H9 (cell line): ENCODE results near the gene DDC. TPM values are rescaled to one million over a fixed set of nuclear protein-coding genes. Genes with fewer than 3 reads are reported as not detected.

Source experiments
- DNase-seq: peaks from one replicate; pipeline ENCODE4 v3.0.0-alpha.2; 2017
- H2AFZ ChIP-seq: one replicate; pipeline ENCODE4 v1.6.1; 2013; ENCODE audit warnings: mild to moderate bottlenecking, low read length, control low read depth, moderate library complexity
- H2AK5ac ChIP-seq: 2 replicates; pipeline ENCODE4 v1.6.1; 2013; ENCODE audit warnings: low read length, control low read depth, mixed read lengths; ENCODE audit not compliant: insufficient read length
- H2BK120ac ChIP-seq: one replicate; pipeline ENCODE4 v1.6.1; 2013; ENCODE audit warnings: low read depth, mild to moderate bottlenecking, low read length, control low read depth, inconsistent platforms; ENCODE audit not compliant: poor library complexity, severe bottlenecking
- H2BK12ac ChIP-seq: 2 replicates; pipeline ENCODE4 v1.6.1; 2013; ENCODE audit warnings: low read length, control low read depth, mixed read lengths, low read depth; ENCODE audit not compliant: insufficient read length
- H2BK15ac ChIP-seq: 2 replicates; pipeline ENCODE4 v1.6.1; 2013; ENCODE audit warnings: low read depth, low read length, control low read depth
- H2BK20ac ChIP-seq: one replicate; pipeline ENCODE4 v1.6.1; 2013; ENCODE audit warnings: low read depth, mild to moderate bottlenecking, low read length, control low read depth, inconsistent platforms; ENCODE audit not compliant: poor library complexity, severe bottlenecking
- H2BK5ac ChIP-seq: 2 replicates; pipeline ENCODE4 v1.6.1; 2013; ENCODE audit warnings: low read length, control low read depth, mixed read lengths; ENCODE audit not compliant: insufficient read length
- H3K14ac ChIP-seq: 2 replicates; pipeline ENCODE4 v1.6.1; 2013; ENCODE audit warnings: low read length, control low read depth; ENCODE audit not compliant: insufficient read depth
- H3K18ac ChIP-seq: 2 replicates; pipeline ENCODE4 v1.6.1; 2013; ENCODE audit warnings: low read depth, mild to moderate bottlenecking, mixed read lengths, low read length, control low read depth; ENCODE audit not compliant: insufficient read length
- H3K23ac ChIP-seq: 2 replicates; pipeline ENCODE4 v1.6.1; 2013; ENCODE audit warnings: low read length, control low read depth, mixed read lengths, low read depth; ENCODE audit not compliant: insufficient read length
- H3K23me2 ChIP-seq: 2 replicates; pipeline ENCODE4 v1.6.1; 2013; ENCODE audit warnings: low read depth, mild to moderate bottlenecking, mixed read lengths, low read length, control low read depth; ENCODE audit not compliant: insufficient read length, poor library complexity, severe bottlenecking
- H3K27ac ChIP-seq: 2 replicates; pipeline ENCODE4 v1.5.1; 2013; ENCODE audit warnings: low read length, control low read depth, mixed read lengths, low read depth; ENCODE audit not compliant: insufficient read length
- H3K27me3 ChIP-seq: 2 replicates; pipeline ENCODE4 v1.6.1; 2013; ENCODE audit warnings: low read length, control low read depth, inconsistent platforms; ENCODE audit not compliant: insufficient read depth
- H3K4ac ChIP-seq: 2 replicates; pipeline ENCODE4 v1.6.1; 2013; ENCODE audit warnings: low read depth, mild to moderate bottlenecking, control low read depth, inconsistent platforms, low read length, moderate library complexity
- H3K4me1 ChIP-seq: 2 replicates; pipeline ENCODE4 v1.6.1; 2013; ENCODE audit warnings: low read length, control low read depth, inconsistent platforms; ENCODE audit not compliant: insufficient read depth
- H3K4me2 ChIP-seq: 2 replicates; pipeline ENCODE4 v1.6.1; 2013; ENCODE audit warnings: low read length, control low read depth, mixed read lengths; ENCODE audit not compliant: insufficient read length, insufficient read depth
- H3K56ac ChIP-seq: 2 replicates; pipeline ENCODE4 v1.6.1; 2013; ENCODE audit warnings: low read depth, mild to moderate bottlenecking, mixed read lengths, low read length, control low read depth; ENCODE audit not compliant: insufficient read length
- H3K79me1 ChIP-seq: 2 replicates; pipeline ENCODE4 v1.6.1; 2013; ENCODE audit warnings: low read depth, mild to moderate bottlenecking, moderate library complexity, low read length, control low read depth, inconsistent platforms; ENCODE audit not compliant: insufficient read depth, poor library complexity, severe bottlenecking
- H3K79me2 ChIP-seq: 2 replicates; pipeline ENCODE4 v1.6.1; 2013; ENCODE audit warnings: low read length, control low read depth, inconsistent platforms; ENCODE audit not compliant: insufficient read depth
- H3K9ac ChIP-seq: 2 replicates; pipeline ENCODE4 v1.6.1; 2013; ENCODE audit warnings: low read length, control low read depth, mixed read lengths; ENCODE audit not compliant: insufficient read length; ENCODE audit errors: extremely low read depth
- H3K9me3 ChIP-seq: one replicate; pipeline ENCODE4 v1.6.1; 2013; ENCODE audit warnings: low read depth, low read length, inconsistent platforms; ENCODE audit not compliant: control insufficient read depth
- H3T11ph ChIP-seq: one replicate; pipeline ENCODE4 v1.6.1; 2013; ENCODE audit warnings: mild to moderate bottlenecking, low read length, control low read depth, inconsistent platforms
- H4K20me1 ChIP-seq: one replicate; pipeline ENCODE4 v1.6.1; 2013; ENCODE audit not compliant: control insufficient read depth, insufficient read length, insufficient read depth
- H4K5ac ChIP-seq: 2 replicates; pipeline ENCODE4 v1.6.1; 2013; ENCODE audit warnings: low read depth, mild to moderate bottlenecking, mixed read lengths, low read length, control low read depth; ENCODE audit not compliant: insufficient read length
- H4K8ac ChIP-seq: replicated peaks from 2 replicates; pipeline ENCODE4 v1.6.1; 2013; ENCODE audit warnings: low read length, control low read depth, mixed read lengths, low read depth; ENCODE audit not compliant: insufficient read length
- H4K91ac ChIP-seq: 2 replicates; pipeline ENCODE4 v1.6.1; 2013; ENCODE audit warnings: low read depth, mild to moderate bottlenecking, moderate library complexity, mixed read lengths, low read length, control low read depth; ENCODE audit not compliant: insufficient read length
- H3K27ac Mint-ChIP-seq, 3 experiments: 2 replicates in 2 of 3; 3 replicates in 1 of 3; pipeline ENCODE4 v1.8.0; 2020 to 2021; ENCODE audit warnings: mixed read lengths in 3 of 3, mild to moderate bottlenecking in 1 of 3, moderate library complexity in 1 of 3
- H3K27me3 Mint-ChIP-seq: 2 replicates; pipeline ENCODE4 v1.8.0; 2021; ENCODE audit warnings: low read depth, mild to moderate bottlenecking, moderate library complexity, mixed read lengths
- H3K36me3 Mint-ChIP-seq, 3 experiments: 2 replicates in 2 of 3; 3 replicates in 1 of 3; pipeline ENCODE4 v1.8.0; 2020 to 2021; ENCODE audit warnings: low read depth in 3 of 3, mixed read lengths in 3 of 3; ENCODE audit not compliant: insufficient read depth in 1 of 3
- H3K4me1 Mint-ChIP-seq, 2 experiments: 2 replicates each; pipeline ENCODE4 v1.8.0; 2020; ENCODE audit warnings: mixed read lengths in 2 of 2
- H3K4me3 Mint-ChIP-seq, 2 experiments: 2 replicates in 1 of 2; 3 replicates in 1 of 2; pipeline ENCODE4 v1.8.0; 2020 to 2021; ENCODE audit warnings: mild to moderate bottlenecking in 2 of 2, mixed read lengths in 2 of 2, moderate library complexity in 1 of 2
- H3K9me3 Mint-ChIP-seq, 2 experiments: 2 replicates in 1 of 2; 3 replicates in 1 of 2; pipeline ENCODE4 v1.8.0; 2020; ENCODE audit warnings: mild to moderate bottlenecking in 2 of 2, mixed read lengths in 2 of 2, moderate library complexity in 1 of 2
- CTCF ChIP-seq: fragments of 200-600 bp; sonication (generic); conservative IDR thresholded peaks from 3 replicates; pipeline ENCODE4 v1.8.0; 2021; ENCODE audit warnings: antibody characterized with exemption, mild to moderate bottlenecking
- WGBS: extraction: QIAGEN DNeasy Blood & Tissue Kit; methylation state at CpG from one replicate; pipeline ENCODE4 v1.1.7; 2013; ENCODE audit warnings: missing lambda C conversion rate, low lambda C conversion rate, mixed read lengths; ENCODE audit not compliant: insufficient read length; ENCODE audit errors: extremely low coverage; 5-methylcytosine and 5-hydroxymethylcytosine counted together
- total RNA-seq: library from RNA; stranded (reverse); gene quantifications from 2 replicates; pipeline ENCODE4 v1.2.1, GENCODE V29; 2021

Gene DDC
- total RNA-seq, 1 experiment from 2014 or later = not detected

- no CpG with 5 or more reads among the region's 63 CpGs for WGBS
These were observed 115.2 kb downstream of the DDC start, which contains the start of gene FIGNL1 for GRCh38 chr7:50449881-50450589. Gene FIGNL1, minus strand, starts transcription at chr7:50450350. Its CDS starts 3,063 bp downstream, at chr7:50447287.

More at GRCh38 chr7:50449881-50450589, 115.2 kb downstream of the DDC start, which contains the start of gene FIGNL1:
- Mint-ChIP-seq H3K9me3 (no peaks in the 10 kb centered on the region), H3K36me3 (peaks cover 0 to 20% (median 19%) of the 10 kb centered on the region in 3 experiments; a peak in 5 of 7 replicates), H3K27ac (peak within 1 kb of the TSS in 1 of 3 experiments; percentile 83; a peak in 1 of 7 replicates), H3K4me1 (peaks cover 11 to 12% of the 10 kb centered on the region in 2 experiments), H3K27me3 (peaks cover 7% of the 10 kb centered on the region), H3K4me3 (peak within 1 kb of the TSS; percentile 75 to 83)
- Histone ChIP-seq H3K9me3 (no peaks in the 10 kb centered on the region), H4K20me1 (no peaks in the 10 kb centered on the region), H3K4me1 (no peaks in the 10 kb centered on the region; the same call in 1 of the 2 replicates), H2BK15ac (no peak within 1 kb of the TSS), H3K23ac (no peak within 1 kb of the TSS), H3K27ac (no peak within 1 kb of the TSS), H3K14ac (peak within 1 kb of the TSS; percentile 52), H2AFZ (no peak within 1 kb of the TSS), H3K4ac (no peak within 1 kb of the TSS), H2AK5ac (no peak within 1 kb of the TSS), H3K79me1 (no peaks in the 10 kb centered on the region), H2BK20ac (no peak within 1 kb of the TSS), H3T11ph (no peak within 1 kb of the TSS), H4K91ac (no peak within 1 kb of the TSS), H2BK120ac (no peak within 1 kb of the TSS), H4K5ac (no peak within 1 kb of the TSS), H3K9ac (no peak within 1 kb of the TSS), H3K23me2 (peaks cover 9% of the 10 kb centered on the region), H3K4me2 (peak within 1 kb of the TSS; percentile 66), H2BK5ac (no peak within 1 kb of the TSS), H3K56ac (no peak within 1 kb of the TSS), H3K18ac (peak within 1 kb of the TSS; percentile 56), H2BK12ac (no peak within 1 kb of the TSS), H3K27me3 (no peaks in the 10 kb centered on the region), H3K79me2 (no peaks in the 10 kb centered on the region), H4K8ac (no peak within 1 kb of the TSS)
- DNase-seq = peak; percentile 74
- no peak for TF ChIP-seq CTCF
